Esophagus mucosa (tissue), 1 donor: ENCODE measurements around the gene CBFA2T2. TPM values are rescaled to one million over a fixed set of nuclear protein-coding genes. Genes with fewer than 3 reads are reported as not detected.
"Not testable (repeated sequence)": the region's sequence is repeated elsewhere in the genome, so short reads cannot be mapped to it uniquely, and the experiment has no call there.

Experiments
- ATAC-seq: fragments of 200-7000 bp; cut with Tn5 transposase; one replicate; pipeline ENCODE4 v1.9.1; 2020
- total RNA-seq: library from RNA; stranded (reverse); gene quantifications from one replicate; pipeline ENCODE4 v1.2.4, GENCODE V29; 2023
- donor health status: DM: yes; HTN: yes; CAD: no.

CBFA2T2 gene
- total RNA-seq, 1 donor from 2014 or later = 9.0 TPM

DNA sequence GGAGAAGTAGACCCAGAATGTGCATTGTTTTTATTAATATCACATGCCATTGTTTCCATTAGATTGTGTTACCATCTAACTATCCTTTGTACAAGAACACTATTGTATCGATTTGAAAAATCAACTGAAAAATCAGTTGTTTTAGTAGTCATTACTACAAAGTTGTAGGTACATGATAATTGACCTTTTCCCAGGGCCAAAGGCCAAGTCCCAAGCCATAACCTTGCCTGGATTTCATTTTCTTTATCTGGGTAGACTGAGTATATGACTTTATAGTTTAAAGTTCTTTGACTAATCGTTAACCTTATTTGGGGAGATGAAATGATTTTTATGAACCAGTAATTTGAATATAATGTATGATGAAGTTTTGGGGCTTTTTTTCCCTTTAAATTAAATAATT lies 93.2 kb downstream of the CBFA2T2 start:
- no peak for ATAC-seq

DNA sequence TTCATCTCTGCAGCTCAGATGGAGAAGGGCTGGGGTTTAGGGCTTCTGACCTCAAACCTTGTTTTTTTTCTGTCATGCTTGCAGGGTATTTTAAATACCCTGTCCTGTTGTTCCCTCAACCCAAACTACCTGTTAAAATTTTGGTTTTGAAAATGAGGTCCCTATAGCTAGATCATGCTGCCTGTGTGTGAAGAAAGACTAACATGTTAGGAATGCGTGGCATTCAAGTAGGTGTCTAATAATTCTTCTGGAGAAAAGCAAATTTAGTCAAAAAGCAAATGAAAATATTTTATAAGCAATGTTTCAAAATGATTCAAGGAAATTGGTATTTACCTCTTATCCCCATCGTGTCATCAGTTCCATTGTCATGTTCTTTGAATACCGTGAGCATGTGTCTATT lies 95.1 kb downstream of the CBFA2T2 start:
- no peak for ATAC-seq

GRCh38 chr20:33585413-33585812 lies 95.5 kb downstream of the CBFA2T2 start:
- no peak for ATAC-seq

GRCh38 chr20:33589059-33589458 lies 99.2 kb downstream of the CBFA2T2 start:
- no peak for ATAC-seq

DNA sequence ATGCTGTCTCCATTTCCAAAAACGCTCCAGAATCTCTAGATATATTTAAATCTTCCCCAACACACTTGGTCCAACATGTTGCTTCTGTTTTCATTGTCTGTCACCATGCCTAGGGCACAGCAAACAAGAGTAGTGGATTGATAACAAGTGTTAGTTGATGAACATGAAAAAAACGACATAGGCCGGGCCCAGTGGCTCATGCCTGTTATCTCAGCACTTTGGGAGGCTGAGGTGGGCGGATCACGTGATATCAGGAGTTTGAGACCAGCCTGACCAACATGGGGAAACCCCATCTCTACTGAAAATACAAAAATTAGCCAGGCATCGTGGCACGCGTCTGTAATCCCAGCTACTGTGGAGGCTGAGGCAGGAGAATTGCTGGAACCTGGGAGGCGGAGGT lies 102.0 kb downstream of the CBFA2T2 start:
- not testable (repeated sequence) for ATAC-seq

DNA sequence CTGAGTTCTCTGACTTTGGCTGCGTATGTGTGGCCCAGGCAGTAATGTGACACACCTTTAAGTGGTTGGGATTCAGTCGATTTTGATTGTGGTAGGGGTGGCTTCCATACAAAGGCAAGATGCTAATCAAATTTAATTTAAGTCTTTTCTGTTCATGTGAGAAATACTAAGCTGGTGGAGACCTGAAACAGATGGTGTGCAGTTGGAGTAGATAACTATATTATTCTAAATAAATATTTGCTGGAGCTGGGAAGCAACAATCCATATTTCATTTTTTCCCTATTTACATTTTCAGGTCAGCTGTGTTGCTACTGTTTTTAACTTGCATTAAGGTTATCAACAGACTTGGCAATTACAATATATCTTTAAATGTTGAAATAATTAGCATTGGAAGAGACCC lies 104.8 kb downstream of the CBFA2T2 start:
- no peak for ATAC-seq

GRCh38 chr20:33600414-33600813 lies 110.5 kb downstream of the CBFA2T2 start:
- no peak for ATAC-seq

- ATAC-seq = no peak
Measured at GRCh38 chr20:33600981-33601380, 111.1 kb downstream of the CBFA2T2 start.

DNA sequence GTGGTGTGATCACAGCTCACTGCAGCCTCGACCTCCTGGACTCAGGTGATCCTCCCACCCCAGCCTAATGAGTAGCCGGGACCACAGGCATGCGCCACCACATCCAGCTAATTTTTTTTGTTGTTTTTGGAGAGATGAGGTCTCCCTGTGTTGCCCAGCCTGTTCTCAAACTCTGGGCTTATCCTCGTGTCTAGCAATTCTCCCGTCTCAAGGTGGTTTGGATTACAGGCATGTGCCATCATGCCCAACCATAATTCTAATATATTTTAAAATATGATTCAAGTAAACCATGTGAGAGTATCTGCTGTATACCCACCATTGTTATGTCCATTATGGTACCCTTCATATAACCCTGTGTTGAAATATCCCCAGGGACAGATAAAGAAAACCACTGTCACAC lies 112.0 kb downstream of the CBFA2T2 start:
- ATAC-seq = no peak

DNA sequence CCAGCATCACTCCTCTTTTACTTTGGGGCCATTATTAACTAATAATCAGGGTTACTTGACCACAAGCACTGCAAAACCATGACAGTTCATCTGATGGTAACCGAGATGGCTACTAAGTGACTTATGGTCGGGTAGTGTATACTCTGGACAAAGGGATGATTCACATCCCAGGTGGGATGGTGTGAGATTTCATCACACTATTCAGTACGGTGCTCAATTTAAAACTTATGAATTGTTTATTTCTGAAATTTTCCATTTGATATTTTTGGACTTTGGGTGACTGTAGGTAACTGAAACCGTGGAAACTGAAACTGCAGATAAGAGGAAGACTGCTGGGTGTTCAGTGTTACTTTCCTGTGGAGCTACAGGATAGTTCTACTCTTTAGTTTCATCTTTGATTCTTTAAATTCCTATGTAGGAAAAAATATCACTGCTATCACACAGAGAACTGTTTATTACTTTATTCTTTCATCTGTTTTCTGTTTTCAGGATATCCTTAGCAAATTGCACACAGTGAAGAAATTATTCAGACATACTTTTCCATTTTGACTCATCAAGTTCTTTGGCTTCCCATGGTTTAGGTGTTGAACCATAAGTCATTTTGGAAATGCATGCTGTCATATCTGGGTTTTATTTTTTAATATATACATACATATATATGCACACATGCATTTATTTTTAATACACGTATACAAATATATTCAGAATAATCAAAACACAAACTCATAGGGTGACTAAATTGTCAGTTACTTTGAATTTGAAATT lies 113.1 kb downstream of the CBFA2T2 start:
- no peak for ATAC-seq

DNA sequence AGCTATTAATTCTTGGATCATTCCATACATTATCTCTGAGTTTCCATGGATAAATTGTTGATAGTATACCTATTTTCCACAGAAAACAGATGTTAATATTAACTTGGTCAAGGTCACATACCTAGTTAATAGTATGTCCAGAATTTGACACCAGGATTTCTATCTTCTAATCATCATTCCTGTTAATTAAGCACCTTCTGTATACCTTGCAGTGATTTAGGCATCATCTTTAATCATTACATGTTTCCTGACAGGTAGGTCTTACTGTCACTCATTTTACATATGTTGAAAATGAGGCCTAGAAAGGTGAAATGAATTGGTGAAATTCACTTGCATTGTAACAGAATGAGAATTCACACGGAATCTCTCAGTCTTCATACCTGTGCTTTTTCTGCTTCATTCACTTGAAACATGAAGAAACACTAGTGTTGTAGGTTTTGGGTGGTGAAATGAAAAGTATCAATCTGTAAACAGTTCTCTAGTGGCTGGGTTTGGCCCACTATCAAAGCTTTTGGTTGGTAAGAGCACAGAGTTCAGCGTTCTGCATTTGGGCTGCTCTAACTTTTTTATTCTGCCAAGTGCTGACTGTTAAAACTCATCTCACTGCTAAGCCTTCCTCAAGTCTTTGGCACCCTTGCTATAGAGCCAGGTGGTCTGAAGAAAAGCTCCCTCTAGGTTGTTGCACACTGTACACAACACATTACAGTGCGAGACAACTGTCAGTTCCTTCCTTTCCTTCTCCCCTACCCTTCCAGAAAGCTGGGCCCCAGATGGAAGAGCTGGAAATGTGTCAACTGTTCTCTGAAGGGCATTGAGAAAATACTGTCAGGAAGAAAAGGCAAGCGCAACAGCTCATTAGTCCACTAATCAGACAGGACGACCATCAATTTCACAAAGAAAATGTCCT lies 114.4 kb downstream of the CBFA2T2 start:
- no peak for ATAC-seq

- no peak for ATAC-seq
Measured at GRCh38 chr20:33604991-33605370, 115.1 kb downstream of the CBFA2T2 start.

- ATAC-seq = no peak
Measured at GRCh38 chr20:33606118-33606771, 116.3 kb downstream of the CBFA2T2 start.

GRCh38 chr20:33609504-33609903 lies 119.6 kb downstream of the CBFA2T2 start:
- ATAC-seq = no peak

GRCh38 chr20:33611106-33611505 lies 121.2 kb downstream of the CBFA2T2 start:
- no peak for ATAC-seq

- no peak for ATAC-seq
Measured at GRCh38 chr20:33612001-33612400, 122.1 kb downstream of the CBFA2T2 start.

- no peak for ATAC-seq
Measured at GRCh38 chr20:33621717-33622400, 132.0 kb downstream of the CBFA2T2 start.

- ATAC-seq = no peak
Measured at GRCh38 chr20:33622705-33623365, 132.9 kb downstream of the CBFA2T2 start.

DNA sequence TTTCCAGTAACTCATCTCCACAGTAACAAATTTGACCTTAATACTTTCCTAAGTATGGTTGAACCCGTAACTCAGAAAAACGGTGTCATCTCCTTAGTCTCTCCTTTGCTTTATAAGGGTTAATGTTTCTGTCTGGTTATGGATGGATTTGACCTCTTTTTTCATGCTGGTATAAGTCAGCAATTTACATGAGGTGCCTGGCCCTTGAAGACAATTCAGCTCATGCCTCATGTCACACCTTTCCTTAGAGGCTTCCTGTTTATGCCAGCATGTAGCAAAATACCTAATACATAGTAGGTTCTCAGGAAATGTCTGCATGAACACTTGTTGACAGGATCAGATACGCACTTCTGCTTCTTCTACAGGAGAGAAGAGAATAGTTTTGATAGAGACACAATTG lies 134.5 kb downstream of the CBFA2T2 start:
- no peak for ATAC-seq

GRCh38 chr20:33626190-33626589 lies 136.3 kb downstream of the CBFA2T2 start:
- ATAC-seq = no peak

- ATAC-seq = no peak
Measured at GRCh38 chr20:33627577-33628216, 137.8 kb downstream of the CBFA2T2 start.

DNA sequence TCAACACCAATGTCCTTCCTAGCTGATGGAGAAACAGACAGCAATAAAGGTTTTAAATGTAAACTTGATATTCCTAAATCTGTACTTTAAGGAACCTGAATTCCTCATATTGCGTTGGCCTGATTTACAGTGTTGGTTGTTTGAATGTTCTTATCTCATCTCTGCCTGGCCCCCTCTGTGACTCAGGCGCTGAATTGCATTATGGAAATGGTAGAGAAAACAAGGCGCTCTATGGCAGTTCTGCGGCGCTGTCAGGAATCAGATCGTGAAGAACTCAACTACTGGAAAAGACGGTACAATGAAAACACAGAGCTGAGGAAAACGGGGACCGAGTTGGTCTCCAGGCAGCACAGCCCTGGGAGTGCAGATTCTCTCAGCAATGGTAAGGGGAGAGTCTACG lies 139.6 kb downstream of the CBFA2T2 start:
- ATAC-seq = no peak
